GM12874 (cell line): ENCODE results near the gene ADISSP.

Source experiments
- CTCF ChIP-seq: IDR thresholded peaks from 2 replicates; pipeline ENCODE4 v1.5.1; 2011; ENCODE audit warnings: low read depth, mild to moderate bottlenecking, control low read depth, low read length, moderate library complexity; ENCODE audit not compliant: insufficient read depth

ADISSP gene

DNA sequence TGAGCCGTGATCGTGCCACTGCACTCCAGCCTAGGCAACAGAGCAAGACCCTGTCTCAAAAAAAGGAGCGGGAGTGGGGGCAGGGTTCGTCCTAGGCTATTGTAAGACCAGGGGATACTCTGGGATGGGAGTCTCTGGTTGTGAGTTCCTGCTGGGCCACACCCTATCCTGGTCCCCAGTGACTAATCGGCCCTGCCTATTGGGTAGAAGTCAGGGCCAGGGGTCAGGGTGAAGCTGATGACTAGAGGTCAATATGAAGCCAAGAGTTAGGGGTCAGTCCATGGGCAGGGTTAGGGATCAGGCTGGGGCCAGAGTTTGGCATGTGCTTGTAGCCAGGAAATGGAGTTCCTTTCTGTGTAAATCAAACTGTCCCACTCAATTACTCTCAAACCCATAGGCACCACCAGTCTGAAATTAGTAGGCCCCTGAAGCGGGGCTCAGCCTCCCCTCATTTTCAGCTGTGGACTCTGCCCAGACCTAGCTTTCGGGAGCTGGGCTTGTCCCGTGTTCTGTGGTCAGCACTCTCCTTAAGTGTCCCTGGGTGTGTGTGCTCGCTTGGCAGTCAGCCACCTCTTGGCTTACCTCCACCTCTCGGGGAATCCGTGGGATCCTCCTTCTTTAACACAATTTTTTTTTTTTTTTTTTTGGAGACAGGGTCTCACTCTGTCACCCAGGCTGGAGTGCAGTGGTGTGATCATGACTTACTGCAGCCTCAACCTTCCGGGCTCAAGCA is 33.3 kb downstream of the ADISSP start:
- no peak for TF ChIP-seq CTCF

DNA sequence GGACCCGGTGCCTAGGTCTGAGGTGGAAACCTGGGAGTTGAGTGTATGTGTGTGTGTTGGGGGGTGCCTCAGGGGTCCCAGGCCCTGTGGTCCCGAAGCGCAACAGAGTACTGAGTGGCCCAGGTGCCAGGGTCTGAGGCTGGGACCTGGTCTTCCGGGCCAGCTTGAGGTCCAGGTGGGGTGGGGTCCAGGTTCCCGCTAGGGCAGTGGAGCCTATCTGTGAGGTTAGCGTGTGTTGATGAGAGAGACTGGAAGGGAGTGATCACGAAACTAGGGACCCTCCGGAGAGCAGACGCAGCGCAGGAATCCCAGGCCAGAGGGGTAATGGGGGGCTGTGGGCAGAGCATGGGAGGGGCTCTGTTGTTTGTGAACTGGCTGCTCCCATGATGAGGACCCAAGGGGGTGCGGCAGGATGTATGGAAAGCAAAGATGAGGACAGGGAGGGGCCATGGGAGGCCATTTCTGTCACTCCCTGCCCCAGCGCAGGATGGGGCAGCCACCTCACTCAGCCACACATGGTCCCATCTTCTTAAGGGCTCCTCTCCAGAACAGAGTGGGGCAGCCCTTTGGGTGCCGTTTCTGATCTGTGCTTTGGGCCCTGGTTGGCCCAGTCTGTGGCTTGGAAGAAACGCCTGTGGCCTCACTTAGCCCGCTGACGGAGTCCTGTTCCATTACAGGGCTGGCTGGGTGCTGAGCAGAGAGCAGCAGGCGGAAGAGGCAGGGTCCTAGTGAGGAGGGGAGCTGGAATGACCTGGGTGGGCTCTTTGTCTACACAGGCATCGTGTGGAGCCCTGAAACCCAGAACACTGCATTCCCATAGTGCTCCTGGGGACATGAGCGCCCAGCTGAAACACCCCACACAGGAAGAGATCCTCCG is 34.2 kb downstream of the ADISSP start:
- TF ChIP-seq CTCF: no peak

- TF ChIP-seq CTCF: no peak
Observed at GRCh38 chr20:3732327-3733118, 35.0 kb downstream of the ADISSP start, which contains the start of gene HSPA12B. HSPA12B (plus strand) TSS chr20:3732685; CDS start chr20:3738675, 5,990 bp downstream.

- no peak for TF ChIP-seq CTCF
Observed at GRCh38 chr20:3731944-3732326, 35.6 kb downstream of the ADISSP start.

DNA sequence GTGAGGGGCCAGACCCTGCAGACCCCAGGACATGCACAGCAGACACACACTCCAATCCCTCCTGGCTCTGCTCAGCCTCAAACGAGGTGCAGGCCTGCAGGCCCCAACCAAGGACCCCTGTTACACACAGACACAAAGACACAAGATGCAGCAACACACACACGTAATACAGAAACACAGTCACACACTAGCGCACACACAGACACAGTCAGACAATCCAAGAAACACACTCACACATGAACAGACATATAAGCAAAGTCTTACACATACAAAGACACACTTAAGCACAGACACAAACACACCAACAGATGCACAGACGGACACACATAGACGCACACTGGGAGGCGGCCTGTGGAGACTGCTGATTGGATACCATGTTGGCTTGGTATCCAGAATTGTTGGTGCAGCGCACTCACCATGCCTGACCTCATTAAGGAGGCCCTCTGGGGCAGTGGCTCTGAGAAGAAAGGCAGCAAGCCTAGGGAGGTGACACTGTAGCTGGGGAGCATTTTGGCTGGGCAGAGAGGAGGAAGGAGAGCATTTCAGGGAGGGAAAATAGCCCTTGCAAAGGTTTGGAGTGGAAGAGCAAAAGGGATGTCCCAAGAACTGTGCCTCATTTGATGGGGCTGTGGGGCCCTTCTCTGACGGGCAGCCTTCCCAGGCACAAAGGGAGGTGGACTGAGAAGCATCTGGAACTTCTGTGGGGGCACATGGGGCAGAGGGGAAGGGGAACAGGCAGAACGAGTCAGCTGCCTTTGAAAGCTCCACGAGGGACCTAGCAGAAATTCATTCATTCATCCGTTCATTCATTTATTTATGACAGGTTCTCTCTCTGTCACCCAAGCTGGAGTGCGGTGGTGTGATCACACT is 36.5 kb downstream of the ADISSP start:
- no peak for TF ChIP-seq CTCF

DNA sequence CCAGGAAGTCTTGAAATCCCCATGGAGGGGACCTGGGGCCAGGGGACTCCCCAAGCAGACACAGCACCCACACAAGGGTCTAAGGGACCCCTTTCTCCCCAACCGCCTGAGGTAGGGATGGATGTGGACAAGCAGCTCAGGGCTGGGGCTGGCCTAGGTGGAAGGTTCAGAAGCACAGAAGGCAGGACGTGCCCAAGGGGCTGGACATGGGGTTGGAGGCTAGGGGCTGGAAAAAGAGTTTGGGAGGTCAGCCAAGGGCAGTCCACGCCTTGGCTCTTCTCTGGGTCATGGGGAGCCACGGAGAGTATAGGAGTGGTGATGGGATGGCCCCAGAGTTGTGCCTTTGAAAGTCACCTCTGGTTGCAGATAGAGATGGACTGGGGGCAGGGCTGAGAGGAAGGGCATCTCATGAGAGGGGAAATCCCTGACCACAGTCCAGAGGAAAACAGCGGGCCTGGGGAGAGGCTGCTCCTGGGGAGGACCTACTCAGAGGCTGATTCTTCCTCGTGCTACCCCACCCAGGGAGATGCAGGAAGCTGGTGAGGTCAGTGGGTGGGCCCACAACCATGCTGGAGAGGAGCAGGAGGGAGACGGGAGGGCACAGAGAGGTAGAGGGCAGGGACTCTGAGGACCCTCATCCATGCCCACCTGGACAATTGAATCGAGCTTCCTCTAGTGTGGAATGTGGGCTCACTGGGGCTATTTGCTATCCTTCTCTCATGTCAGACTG is 37.6 kb downstream of the ADISSP start:
- TF ChIP-seq CTCF: no peak
